ENCODE data around the gene TP53BP1.
"Not testable (repeated sequence)": the region's sequence is repeated elsewhere in the genome, so short reads cannot be mapped to it uniquely, and the experiment has no call there.

The TP53BP1 gene

GRCh38 chr15:43492673-43493601, at the start of gene TP53BP1:
Gene TP53BP1 (minus strand): TSS chr15:43493156. CDS start chr15:43493043, 113 bp downstream.
- peak; percentile 93 to 95 for DNase-seq (ENCODE audit: low read depth in 2 of 2)

GRCh38 chr15:43541785-43542184, 48.8 kb upstream of the TP53BP1 start:
- DNase-seq (ENCODE audit: low read depth in 2 of 2) = no peak

GRCh38 chr15:43538091-43538490, 45.1 kb upstream of the TP53BP1 start:
- no peak for DNase-seq (ENCODE audit: low read depth in 2 of 2)

- no peak for DNase-seq (ENCODE audit: low read depth in 2 of 2)
These were observed 41.9 kb upstream of the TP53BP1 start for GRCh38 chr15:43534897-43535296.

GRCh38 chr15:43532826-43533225, 39.9 kb upstream of the TP53BP1 start:
- DNase-seq (ENCODE audit: low read depth in 2 of 2) = not testable (repeated sequence)

GRCh38 chr15:43531018-43531670, 38.2 kb upstream of the TP53BP1 start:
- no peak for DNase-seq (ENCODE audit: low read depth in 2 of 2)

GRCh38 chr15:43529587-43530345, 36.8 kb upstream of the TP53BP1 start:
- DNase-seq (ENCODE audit: low read depth in 2 of 2) = no peak

- DNase-seq (ENCODE audit: low read depth in 2 of 2) = no peak
These were observed 36.2 kb upstream of the TP53BP1 start for GRCh38 chr15:43529141-43529540.

- no peak for DNase-seq (ENCODE audit: low read depth in 2 of 2)
These were observed 35.6 kb upstream of the TP53BP1 start for GRCh38 chr15:43528542-43529007.

GRCh38 chr15:43527802-43528541, 35.0 kb upstream of the TP53BP1 start:
- no peak for DNase-seq (ENCODE audit: low read depth in 2 of 2)

- DNase-seq (ENCODE audit: low read depth in 2 of 2) = no peak
These were observed 34.3 kb upstream of the TP53BP1 start for GRCh38 chr15:43527016-43527801.

- DNase-seq (ENCODE audit: low read depth in 2 of 2) = no peak
These were observed 33.4 kb upstream of the TP53BP1 start for GRCh38 chr15:43526261-43526930.

GRCh38 chr15:43525131-43525530, 32.2 kb upstream of the TP53BP1 start:
- DNase-seq (ENCODE audit: low read depth in 2 of 2) = no peak

- DNase-seq (ENCODE audit: low read depth in 2 of 2) = no peak
These were observed 31.4 kb upstream of the TP53BP1 start for GRCh38 chr15:43524254-43524845.

- DNase-seq (ENCODE audit: low read depth in 2 of 2) = no peak
These were observed 30.7 kb upstream of the TP53BP1 start for GRCh38 chr15:43523646-43524045.

GRCh38 chr15:43522247-43522646, 29.3 kb upstream of the TP53BP1 start:
- no peak for DNase-seq (ENCODE audit: low read depth in 2 of 2)

- DNase-seq (ENCODE audit: low read depth in 2 of 2) = no peak
These were observed 28.5 kb upstream of the TP53BP1 start for GRCh38 chr15:43521419-43521818.

GRCh38 chr15:43520138-43520537, 27.2 kb upstream of the TP53BP1 start:
- no peak for DNase-seq (ENCODE audit: low read depth in 2 of 2)

GRCh38 chr15:43519196-43519595, 26.2 kb upstream of the TP53BP1 start:
- no peak for DNase-seq (ENCODE audit: low read depth in 2 of 2)
